Lower leg skin (tissue), 4 donors: Measurements from ENCODE around the gene RUNX1. TPM values are rescaled to one million over a fixed set of nuclear protein-coding genes. Genes with fewer than 3 reads are reported as not detected.

Source experiments
- DNase-seq, 2 donors: peaks; one replicate each; pipeline ENCODE4 v3.0.0-alpha.2; 2019; ENCODE audit warnings: low spot score in 2 of 2
- H3K4me3 ChIP-seq: fragments of 200-600 bp; sonication (generic); 2 replicates; pipeline ENCODE4 v1.5.1; 2017; ENCODE audit warnings: mild to moderate bottlenecking, low read depth; ENCODE audit not compliant: poor library complexity, severe bottlenecking
- CTCF ChIP-seq, 3 donors: fragments of 450-650 bp; IDR thresholded peaks; one replicate each; pipeline ENCODE4 v1.5.1; 2016; ENCODE audit warnings: antibody characterized with exemption in 3 of 3, mild to moderate bottlenecking in 3 of 3, moderate library complexity in 2 of 3
- POLR2A ChIP-seq, 2 donors: fragments of 450-650 bp; IDR thresholded peaks; one replicate each; pipeline ENCODE4 v1.6.1; 2016 to 2017; ENCODE audit warnings: antibody characterized with exemption in 2 of 2, mild to moderate bottlenecking in 1 of 2, moderate library complexity in 1 of 2
- WGBS, 2 donors: methylation state at CpG; one replicate each; pipeline ENCODE4 v1.1.5; 2018; 5-methylcytosine and 5-hydroxymethylcytosine counted together
- intact Hi-C: fragments of 100-400 bp; cut with DNase I; formaldehyde crosslinking; loops from one replicate; pipeline ENCODE4 v1.15.0; 2023; ENCODE audit warnings: low total_unique reads
- total RNA-seq, 4 donors: library from RNA; depleted of rRNA; stranded (reverse); fragments of >200 nt; gene quantifications; one replicate each; pipeline ENCODE4 v1.1.0, GENCODE V29; 2016

The RUNX1 gene
- total RNA-seq, 4 donors from 2014 or later: 7.3 to 29.1 (median 18.1) TPM

GRCh38 chr21:34779860-34780259, 269.2 kb downstream of the RUNX1 start:
- no peak overlapping the region for H3K4me3 ChIP-seq
- no peak for DNase-seq
- intact Hi-C loops: no loop called here
- WGBS, 2 donors: 39 to 41% methylated on average over 2 of the region's 2 CpGs
- no peak for TF ChIP-seq POLR2A (IDR thresholded peaks at IDR 0.05)
- no peak for TF ChIP-seq CTCF (IDR thresholded peaks at IDR 0.05)

GRCh38 chr21:34775793-34776192, 273.3 kb downstream of the RUNX1 start:
- WGBS, 2 donors: 40 to 51% methylated on average over 7 of the region's 7 CpGs
- TF ChIP-seq CTCF (IDR thresholded peaks at IDR 0.05): no peak
- H3K4me3 ChIP-seq: no peak overlapping the region
- DNase-seq: no peak
- intact Hi-C loops: no loop called here

- TF ChIP-seq CTCF (IDR thresholded peaks at IDR 0.05) (no peak), POLR2A (IDR thresholded peaks at IDR 0.05) (no peak)
- WGBS, 2 donors: 64 to 68% methylated on average over 2 of the region's 2 CpGs
- H3K4me3 ChIP-seq: no peak overlapping the region
- no peak for DNase-seq
- intact Hi-C loops: no loop called here
Observed at GRCh38 chr21:34774750-34775149, 274.4 kb downstream of the RUNX1 start.

GRCh38 chr21:34771512-34772028, 277.5 kb downstream of the RUNX1 start:
- 62 to 68% methylated on average over 6 of the region's 6 CpGs for WGBS, 2 donors
- intact Hi-C loops: no loop called here
- H3K4me3 ChIP-seq: no peak overlapping the region
- DNase-seq: no peak
- TF ChIP-seq CTCF (IDR thresholded peaks at IDR 0.05): no peak
- TF ChIP-seq POLR2A (IDR thresholded peaks at IDR 0.05): no peak

GRCh38 chr21:34770576-34770975, 278.5 kb downstream of the RUNX1 start:
- WGBS, 2 donors: 78 to 79% methylated on average over 4 of the region's 4 CpGs
- intact Hi-C loops: no loop called here
- no peak for DNase-seq
- no peak overlapping the region for H3K4me3 ChIP-seq
- no peak for TF ChIP-seq CTCF (IDR thresholded peaks at IDR 0.05)
- no peak for TF ChIP-seq POLR2A (IDR thresholded peaks at IDR 0.05)

GRCh38 chr21:34768326-34768725, 280.8 kb downstream of the RUNX1 start:
- no peak overlapping the region for H3K4me3 ChIP-seq
- WGBS, 2 donors: 89 to 92% methylated on average over 3 of the region's 3 CpGs
- TF ChIP-seq CTCF (IDR thresholded peaks at IDR 0.05) (no peak), POLR2A (IDR thresholded peaks at IDR 0.05) (no peak)
- no peak for DNase-seq
- intact Hi-C loops: no loop called here
